Skin epidermis (tissue), 12 donors: Measurements from ENCODE around the gene PTDSS2.
A peak's percentile ranks its signal among the peaks of the same experiment; 100 is the strongest.
"Not testable (repeated sequence)": the region's sequence is repeated elsewhere in the genome, so short reads cannot be mapped to it uniquely, and the experiment has no call there.

Experiments
- H3K27ac ChIP-seq, 21 experiments: fragments of 200-600 bp; sonication (generic) in 11 of 21; one replicate each; pipeline ENCODE4 v1.5.0; 2020; ENCODE audit warnings: mild to moderate bottlenecking in 3 of 21, inconsistent platforms in 2 of 21, moderate library complexity in 2 of 21
- H3K4me3 ChIP-seq, 7 experiments: fragments of 200-600 bp; sonication (generic) in 2 of 7; one replicate each; pipeline ENCODE4 v1.5.0; 2020; ENCODE audit warnings: inconsistent platforms in 2 of 7, mild to moderate bottlenecking in 2 of 7, moderate library complexity in 1 of 7

The PTDSS2 gene

DNA sequence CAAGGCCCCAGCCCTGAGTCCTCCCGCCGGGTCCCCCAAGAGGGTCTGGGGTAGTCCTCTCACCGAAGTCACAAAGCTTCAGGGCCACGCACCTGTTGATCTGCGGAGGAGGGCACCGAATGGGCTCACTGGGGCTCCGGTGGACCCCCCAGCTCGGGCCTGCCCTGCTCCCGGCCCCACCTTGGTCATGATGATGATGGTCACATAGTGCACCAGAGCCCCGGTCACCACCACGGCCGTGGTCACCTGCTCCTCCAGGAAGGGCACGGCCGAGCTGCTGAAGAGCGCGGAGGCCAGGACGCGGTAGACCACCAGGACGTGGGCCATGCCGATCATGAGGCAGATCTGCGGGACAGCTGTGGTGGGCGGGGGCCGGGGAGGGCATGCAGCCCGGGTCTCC is 21.8 kb upstream of the PTDSS2 start:
- no peak overlapping the region for H3K4me3 ChIP-seq

DNA sequence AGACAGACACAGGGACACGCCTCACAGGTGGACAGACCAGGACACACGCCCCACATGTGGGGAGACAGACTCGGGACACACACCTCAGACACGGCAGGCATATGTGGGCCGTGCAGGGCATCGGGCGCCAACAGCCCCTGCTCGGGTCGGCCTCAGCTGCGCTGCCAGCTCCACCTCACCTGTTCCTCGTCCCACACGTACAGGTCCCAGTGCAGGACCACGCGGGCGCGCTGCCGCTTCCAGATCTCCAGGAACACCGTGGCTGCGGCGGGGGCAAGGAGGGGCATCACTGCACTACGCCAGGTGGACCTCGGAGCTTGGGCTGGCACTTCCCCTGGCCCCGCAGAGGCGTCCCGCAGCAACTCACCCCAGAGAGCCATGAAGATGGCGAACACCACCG is 20.7 kb upstream of the PTDSS2 start:
- Histone ChIP-seq H3K27ac (no peak overlapping the region), H3K4me3 (no peak overlapping the region)

More for the DNA sequence above, 21.8 kb upstream of the PTDSS2 start:
- no peak overlapping the region for H3K27ac ChIP-seq

DNA sequence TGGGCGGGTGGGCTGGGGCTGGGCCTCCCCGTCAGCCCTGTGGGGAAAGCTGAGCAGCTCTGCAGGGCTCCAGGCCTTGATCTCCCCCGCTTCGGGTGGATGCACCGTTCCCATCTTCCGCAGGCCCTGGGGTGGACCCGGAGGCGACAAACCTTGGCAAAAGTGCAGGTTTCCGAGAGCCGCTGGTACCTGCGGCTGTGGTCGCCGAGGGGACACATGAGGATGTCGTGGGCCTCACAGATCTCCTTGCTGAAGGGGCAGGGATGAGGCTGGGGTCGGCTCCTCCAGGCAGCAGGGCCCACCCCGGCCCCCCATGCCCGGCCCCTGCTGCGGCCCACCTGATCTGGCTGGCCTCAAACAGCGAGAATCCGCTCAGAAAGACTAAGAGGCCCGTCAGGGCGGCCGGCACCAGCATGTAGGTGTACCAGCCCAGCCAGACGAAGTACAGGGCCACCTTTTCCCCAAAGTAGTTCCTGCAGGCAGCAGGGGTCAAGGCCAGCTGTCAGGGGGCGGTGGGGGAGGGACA is 20.1 kb upstream of the PTDSS2 start:
- no peak overlapping the region for H3K4me3 ChIP-seq
- no peak overlapping the region for H3K27ac ChIP-seq

DNA sequence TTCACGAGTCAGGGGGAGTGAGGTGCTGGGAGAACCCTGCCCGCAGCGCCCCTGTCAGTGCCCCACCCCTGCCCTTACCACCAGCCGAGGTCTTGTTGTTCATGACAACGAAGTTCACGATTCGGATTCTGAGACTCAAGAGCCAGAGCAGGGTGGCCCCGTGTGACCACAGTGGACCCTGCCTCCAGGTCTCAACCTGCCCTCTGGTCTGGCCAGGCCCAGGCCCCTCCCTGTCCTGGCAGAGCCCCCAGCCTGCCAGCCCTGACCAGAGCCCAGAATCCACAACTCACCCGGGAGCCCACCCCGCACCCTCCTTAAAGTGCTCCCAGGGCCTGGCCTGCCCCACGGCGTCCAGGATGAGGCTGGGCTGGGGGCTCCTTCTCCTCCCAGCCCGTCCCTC is 18.2 kb upstream of the PTDSS2 start:
- no peak overlapping the region for H3K27ac ChIP-seq
- no peak overlapping the region for H3K4me3 ChIP-seq

- Histone ChIP-seq H3K4me3 (no peak overlapping the region), H3K27ac (no peak overlapping the region)
Observed at GRCh38 chr11:432501-433100, 17.5 kb upstream of the PTDSS2 start.

- no peak overlapping the region for H3K27ac ChIP-seq
- H3K4me3 ChIP-seq: no peak overlapping the region
Observed at GRCh38 chr11:433111-433510, 17.0 kb upstream of the PTDSS2 start.

DNA sequence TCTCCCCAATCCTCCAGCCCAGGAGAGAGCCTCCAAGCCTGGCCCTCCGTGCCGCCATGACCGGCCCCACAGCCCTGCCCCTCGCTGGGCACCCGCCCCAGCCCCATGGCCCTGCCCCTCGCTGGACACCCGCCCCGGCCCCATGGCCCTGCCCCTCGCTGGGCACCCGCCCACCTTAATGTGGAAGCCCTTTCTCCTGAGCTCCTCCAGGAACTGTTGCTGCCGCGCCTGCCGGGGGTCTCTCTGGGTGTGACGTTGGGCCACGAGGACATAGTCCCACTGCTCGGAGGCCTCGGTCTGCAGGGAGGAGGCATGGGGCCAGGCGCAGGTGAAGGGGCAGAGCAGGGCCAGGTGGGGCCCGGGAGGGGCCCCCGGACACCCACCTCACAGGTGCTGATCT is 16.4 kb upstream of the PTDSS2 start:
- Histone ChIP-seq H3K4me3 (no peak overlapping the region), H3K27ac (no peak overlapping the region)

DNA sequence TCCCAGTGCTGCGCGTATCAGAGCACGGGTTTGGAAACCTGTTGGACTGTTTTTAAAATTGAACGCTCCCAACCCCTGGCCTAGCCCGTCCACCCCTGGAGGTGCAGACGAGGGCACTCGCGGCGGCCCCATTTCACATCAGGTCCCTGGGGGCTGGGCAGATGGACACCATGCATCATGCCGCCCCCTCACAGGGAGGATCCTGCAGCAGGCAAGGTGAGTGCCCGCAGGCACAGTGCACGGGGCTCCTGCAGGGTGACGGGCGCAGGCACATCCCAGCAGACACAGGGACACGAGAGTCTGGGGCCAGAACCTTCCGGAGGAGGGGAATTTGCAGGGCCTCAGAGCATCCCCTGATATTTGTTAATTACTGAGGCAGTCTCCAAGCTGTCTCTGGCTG is 15.6 kb upstream of the PTDSS2 start:
- Histone ChIP-seq H3K4me3 (no peak overlapping the region), H3K27ac (no peak overlapping the region)

DNA sequence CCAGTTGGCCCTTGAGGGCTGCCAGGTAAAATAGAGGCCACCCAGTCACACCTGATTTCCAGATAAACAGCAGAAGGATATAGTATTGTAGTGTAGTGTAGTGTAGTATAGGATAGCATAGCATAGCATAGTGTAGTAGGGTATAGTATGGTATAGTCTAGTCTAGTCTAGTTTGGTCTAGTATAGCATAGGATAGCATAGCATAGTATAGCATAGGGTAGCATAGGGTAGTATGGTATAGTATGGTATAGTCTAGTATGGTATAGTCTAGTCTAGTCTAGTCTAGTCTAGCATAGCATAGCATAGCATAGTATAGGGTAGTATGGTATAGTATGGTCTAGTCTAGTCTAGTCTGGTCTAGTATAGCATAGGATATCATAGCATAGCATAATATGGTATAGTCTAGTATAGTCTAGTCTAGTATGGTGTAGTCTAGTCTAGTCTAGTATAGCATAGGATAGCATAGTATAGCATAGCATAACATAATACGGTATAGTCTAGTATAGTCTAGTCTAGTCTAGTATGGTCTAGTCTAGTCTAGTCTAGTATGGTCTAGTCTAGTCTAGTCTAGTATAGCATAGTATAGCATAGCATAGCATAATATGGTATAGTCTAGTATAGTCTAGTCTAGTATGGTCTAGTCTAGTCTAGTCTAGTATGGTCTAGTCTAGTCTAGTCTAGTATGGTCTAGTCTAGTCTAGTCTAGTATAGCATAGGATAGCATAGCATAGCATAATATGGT is 14.9 kb upstream of the PTDSS2 start:
- not testable (repeated sequence) for H3K4me3 ChIP-seq, H3K27ac ChIP-seq

GRCh38 chr11:437228-437870 is 12.7 kb upstream of the PTDSS2 start:
- no peak overlapping the region for H3K4me3 ChIP-seq
- no peak overlapping the region for H3K27ac ChIP-seq

- Histone ChIP-seq H3K27ac (no peak overlapping the region), H3K4me3 (no peak overlapping the region)
Observed at GRCh38 chr11:438101-438844, 11.8 kb upstream of the PTDSS2 start.

DNA sequence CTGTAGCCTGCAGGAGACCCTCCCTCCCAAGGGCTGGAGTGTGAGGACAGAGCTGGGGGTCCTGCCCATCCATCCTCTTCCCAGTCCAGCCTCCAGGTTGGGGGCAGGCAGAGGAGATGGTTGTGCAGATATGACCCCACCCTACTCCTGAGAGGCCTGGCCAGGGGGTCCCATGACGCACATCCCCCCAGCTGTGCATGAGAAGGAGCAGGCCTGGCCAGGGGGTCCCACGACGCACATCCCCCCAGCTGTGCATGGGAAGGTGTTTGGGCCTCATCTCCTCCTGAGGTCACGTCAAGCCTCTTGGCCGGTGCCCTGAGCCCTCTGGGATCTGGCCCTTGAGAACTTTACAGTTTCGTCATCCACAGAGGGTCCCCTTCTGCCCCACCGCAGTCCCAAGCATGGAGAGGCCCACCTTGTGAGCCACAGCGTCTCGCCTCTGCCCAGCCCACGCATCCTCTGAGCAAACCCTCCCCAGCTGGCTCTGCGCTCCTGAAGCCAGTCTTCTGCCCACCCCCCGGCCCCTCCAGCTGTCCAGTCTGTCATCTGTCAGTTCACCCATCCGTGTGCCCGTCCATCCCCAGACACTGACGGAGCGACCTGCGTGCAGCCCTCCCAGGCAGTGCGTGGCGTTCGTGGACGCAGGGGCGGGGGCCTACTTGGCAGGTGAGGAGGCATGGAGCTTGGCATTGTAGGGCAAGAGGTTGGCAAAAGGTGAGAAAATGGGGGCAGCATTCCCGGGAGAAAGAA is 10.6 kb upstream of the PTDSS2 start:
- no peak overlapping the region for H3K27ac ChIP-seq
- H3K4me3 ChIP-seq: no peak overlapping the region

DNA sequence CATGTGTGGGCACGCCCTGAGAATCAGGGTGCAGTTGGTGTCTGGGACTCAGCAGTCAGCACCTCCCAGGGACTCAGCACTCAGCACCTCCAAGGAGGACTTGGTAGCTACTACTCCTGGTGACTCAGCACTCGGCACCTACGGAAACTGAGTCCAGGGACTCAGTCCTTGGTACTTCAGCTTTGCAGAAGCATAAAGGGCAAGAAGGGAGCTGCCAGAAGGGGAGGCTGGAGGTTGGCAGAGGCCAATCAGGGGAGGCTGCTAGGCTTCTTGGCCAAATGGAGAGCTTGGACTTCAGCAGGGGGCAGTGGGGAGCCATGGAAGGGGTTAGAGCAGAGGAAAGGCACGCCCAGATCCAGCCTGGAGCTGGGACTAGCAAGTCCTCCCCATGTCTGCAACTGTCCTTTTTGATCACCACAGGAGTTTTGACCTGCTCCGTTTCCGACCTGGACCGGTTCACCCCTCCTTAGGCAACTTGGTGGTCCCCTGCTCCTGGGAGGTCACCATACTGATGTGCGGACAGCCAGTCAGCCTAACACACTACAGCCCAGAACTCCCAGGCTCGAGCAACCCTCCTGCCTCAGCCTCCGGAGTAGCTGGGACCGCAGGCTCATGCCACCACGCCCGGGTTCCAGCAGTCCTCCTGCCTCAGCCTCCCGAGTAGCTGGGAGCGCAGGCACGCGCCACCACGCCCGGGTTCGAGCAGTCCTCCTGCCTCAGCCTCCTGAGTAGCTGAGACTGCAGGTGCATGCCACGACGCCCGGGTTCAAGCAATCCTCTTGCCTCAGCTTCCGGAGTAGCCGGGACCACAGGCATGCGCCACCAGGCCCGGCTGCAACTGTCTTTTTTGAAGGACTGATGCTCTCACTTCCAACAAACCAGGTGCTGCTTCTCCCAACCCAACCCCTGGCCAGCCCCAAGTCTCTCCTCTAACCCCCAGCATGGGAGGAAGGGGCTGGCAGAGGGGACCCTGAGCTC is 9.7 kb upstream of the PTDSS2 start:
- no peak overlapping the region for H3K27ac ChIP-seq
- peak overlapping the region in 4 of 7 experiments; percentile 51 to 59 (median 58) for H3K4me3 ChIP-seq

- peak overlapping the region in 11 of 21 experiments; percentile 75 to 90 (median 80) for H3K27ac ChIP-seq
- H3K4me3 ChIP-seq: peak overlapping the region; percentile 39 to 59 (median 51)
Observed at GRCh38 chr11:441043-441417, 9.0 kb upstream of the PTDSS2 start.

DNA sequence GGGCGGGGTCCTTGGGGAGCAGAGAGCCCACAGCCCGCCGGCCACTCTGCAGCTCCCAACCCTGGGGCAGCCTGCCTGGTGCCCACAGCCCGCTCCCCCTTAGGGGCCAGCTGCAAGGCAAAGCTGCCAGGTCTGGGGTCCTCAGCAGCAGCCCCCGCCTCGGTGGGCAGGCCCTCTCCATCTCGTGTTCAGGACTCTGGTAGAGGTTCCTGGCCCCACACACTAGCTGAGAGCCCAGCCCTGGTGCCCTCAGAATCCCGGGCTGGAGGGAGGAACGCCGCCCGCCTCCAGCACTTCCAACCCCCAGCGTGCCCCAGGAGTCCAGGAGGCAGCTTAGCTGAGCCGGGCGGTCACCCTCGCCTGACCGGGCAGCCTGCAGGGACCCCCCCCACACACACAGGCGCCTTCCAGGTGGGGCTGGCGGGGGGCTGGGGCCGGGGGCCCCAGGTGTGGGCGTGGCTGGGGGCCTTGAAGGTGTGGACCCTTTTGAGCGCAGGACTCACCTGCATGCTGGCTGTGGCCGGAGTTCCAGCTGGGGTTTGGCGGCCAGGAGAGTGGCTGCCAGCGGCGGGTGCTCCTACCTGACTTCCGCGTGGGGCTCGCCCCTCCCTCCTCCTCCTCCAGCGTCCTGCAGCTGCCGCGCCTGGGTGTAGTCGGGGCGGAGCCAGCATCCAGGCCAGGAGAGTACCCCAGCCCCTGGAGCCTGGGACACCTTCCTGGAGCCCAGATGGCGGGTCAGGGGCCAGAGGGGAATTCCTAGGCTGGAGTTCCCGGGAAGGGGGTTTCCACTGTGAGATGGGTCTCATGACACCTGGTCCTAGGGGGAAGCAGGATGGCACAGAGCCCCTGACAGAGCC is 8.4 kb upstream of the PTDSS2 start, which contains the start of gene ANO9:
ANO9 (minus strand) TSS at position 594 of the 857 bp plus-strand sequence; CDS start at position 509, 85 bp downstream.
- Histone ChIP-seq H3K27ac (peak within 1 kb of the TSS in 19 of 21 experiments; percentile 28 to 90 (median 78)), H3K4me3 (peak within 1 kb of the TSS; percentile 39 to 59 (median 51))

DNA sequence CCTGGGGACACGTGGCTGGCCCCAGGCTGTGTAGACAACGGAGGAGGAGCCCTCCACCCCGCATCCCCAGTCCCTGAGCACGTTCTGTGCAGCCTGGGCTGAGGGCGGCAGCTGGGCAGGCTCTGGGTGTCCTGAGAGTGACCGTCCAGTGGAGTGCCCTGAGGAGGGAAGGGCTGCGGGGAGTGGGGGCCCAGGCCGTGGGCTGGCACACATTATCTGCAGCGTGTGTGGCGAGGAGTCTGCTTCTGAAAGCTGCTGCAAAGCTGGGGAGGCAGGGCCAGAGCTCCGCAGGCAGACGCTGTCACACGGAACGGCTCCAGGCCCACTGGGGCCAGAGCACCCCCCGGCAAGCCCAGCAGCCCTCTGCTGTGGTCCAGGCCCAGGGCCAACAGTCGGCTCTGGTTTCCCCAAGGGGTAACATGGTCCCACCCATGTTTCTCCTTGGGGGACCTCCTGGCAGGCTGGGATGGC is 7.4 kb upstream of the PTDSS2 start:
- Histone ChIP-seq H3K27ac (no peak overlapping the region), H3K4me3 (no peak overlapping the region)

- H3K27ac ChIP-seq: peak overlapping the region in 4 of 21 experiments; percentile 2 to 61 (median 26)
- no peak overlapping the region for H3K4me3 ChIP-seq
Observed at GRCh38 chr11:443542-444199, 6.4 kb upstream of the PTDSS2 start.
